OCI-LY1 (cell line): ENCODE results near the gene KBTBD8.

ENCODE experiments used
- H2AFZ ChIP-seq: fragments of 200-600 bp; sonication (generic), shearing (Covaris generic); 2 replicates; pipeline ENCODE4 v1.6.0; 2014; ENCODE audit warnings: antibody characterized with exemption, mild to moderate bottlenecking, low read length
- H3F3A ChIP-seq: fragments of 200-600 bp; sonication (generic), shearing (Covaris generic); 2 replicates; pipeline ENCODE4 v1.6.0; 2014; ENCODE audit warnings: mild to moderate bottlenecking, antibody characterized with exemption, low read length, moderate library complexity; ENCODE audit not compliant: insufficient read depth
- H3K27ac ChIP-seq: fragments of 200-600 bp; sonication (generic); 2 replicates; pipeline ENCODE4 v1.5.1; 2014; ENCODE audit warnings: low read length, mixed run types, mild to moderate bottlenecking, low read depth; ENCODE audit not compliant: poor library complexity, severe bottlenecking
- H3K27me3 ChIP-seq: fragments of 200-600 bp; sonication (generic); 2 replicates; pipeline ENCODE4 v1.6.0; 2014; ENCODE audit warnings: antibody characterized with exemption, mild to moderate bottlenecking, low read length, moderate library complexity; ENCODE audit not compliant: insufficient read depth
- H3K36me3 ChIP-seq: fragments of 200-600 bp; sonication (generic); 2 replicates; pipeline ENCODE4 v1.6.1; 2014; ENCODE audit warnings: mild to moderate bottlenecking, antibody characterized with exemption, low read length, moderate library complexity, mixed read lengths; ENCODE audit not compliant: insufficient read depth
- H3K4me1 ChIP-seq: fragments of 200-600 bp; sonication (generic); 2 replicates; pipeline ENCODE4 v1.5.1; 2014; ENCODE audit warnings: mild to moderate bottlenecking, low read length, moderate library complexity; ENCODE audit not compliant: insufficient read depth, severe bottlenecking
- H3K4me2 ChIP-seq: fragments of 200-600 bp; sonication (generic), shearing (Covaris generic); 2 replicates; pipeline ENCODE4 v1.6.1; 2014; ENCODE audit warnings: low read length
- H3K4me3 ChIP-seq: fragments of 200-600 bp; sonication (generic); 2 replicates; pipeline ENCODE4 v1.5.1; 2014; ENCODE audit warnings: low read length, low read depth, mild to moderate bottlenecking, mixed read lengths; ENCODE audit not compliant: poor library complexity, severe bottlenecking
- H3K79me2 ChIP-seq: fragments of 200-600 bp; shearing (Covaris generic); 2 replicates; pipeline ENCODE4 v1.6.1; 2016; ENCODE audit warnings: mixed run types, low read length, mixed read lengths; ENCODE audit not compliant: insufficient read depth
- H3K9ac ChIP-seq: fragments of 200-600 bp; sonication (generic), shearing (Covaris generic); 2 replicates; pipeline ENCODE4 v1.6.1; 2014; ENCODE audit warnings: mild to moderate bottlenecking, low read length, mixed read lengths
- H3K9me2 ChIP-seq: fragments of 200-600 bp; sonication (generic), shearing (Covaris generic); 2 replicates; pipeline ENCODE4 v1.6.1; 2014; ENCODE audit warnings: low read depth, mild to moderate bottlenecking, low read length, mixed read lengths
- H3K9me3 ChIP-seq: fragments of 200-600 bp; shearing (Covaris generic); 2 replicates; pipeline ENCODE4 v1.6.1; 2014; ENCODE audit warnings: low read length, mixed read lengths
- H4K20me1 ChIP-seq: fragments of 200-600 bp; sonication (generic), shearing (Covaris generic); 2 replicates; pipeline ENCODE4 v1.6.0; 2016; ENCODE audit warnings: mild to moderate bottlenecking, low read length; ENCODE audit not compliant: insufficient read depth
- EZH2 ChIP-seq: fragments of 200-600 bp; sonication (generic), shearing (Covaris generic); IDR thresholded peaks from 2 replicates; pipeline ENCODE4 v1.8.0; 2017; ENCODE audit warnings: borderline replicate concordance, mixed run types, mild to moderate bottlenecking, antibody characterized with exemption, low read length, moderate library complexity, mixed read lengths
- TF ChIP-seq, protein P1 (sequence below): fragments of 200-600 bp; sonication (generic), shearing (Covaris generic); IDR thresholded peaks from 2 replicates; pipeline ENCODE4 v1.5.1; 2017; ENCODE audit warnings: mild to moderate bottlenecking, antibody characterized with exemption, low read length, moderate library complexity, mixed read lengths

Gene KBTBD8

DNA sequence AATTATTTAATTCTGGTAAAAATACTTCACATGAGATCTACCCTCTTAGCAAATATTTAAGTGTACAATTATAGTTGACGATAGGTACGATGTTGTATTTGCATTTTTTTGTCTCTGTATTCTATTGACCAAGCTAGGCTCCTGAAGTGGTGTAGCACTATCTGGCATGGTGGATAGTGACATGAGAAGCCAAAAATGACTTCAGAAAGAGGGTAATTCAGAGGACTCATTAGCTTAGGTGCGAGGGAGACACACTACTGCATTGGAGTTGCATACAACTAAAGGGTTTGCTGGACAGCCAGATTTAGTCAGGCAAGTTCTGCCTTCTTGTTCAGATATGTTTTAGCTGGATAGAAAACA is 50.6 kb downstream of the KBTBD8 start:
- H3K9me2 ChIP-seq: no peaks in the 10 kb centered on the region
- peak overlapping the region; percentile 57 for H3K4me2 ChIP-seq
- H4K20me1 ChIP-seq: no peaks in the 10 kb centered on the region
- H3K27ac ChIP-seq: peak overlapping the region; percentile 89
- peak overlapping the region; percentile 16; the same call in 1 of the 2 replicates for H3K9ac ChIP-seq
- peak overlapping the region; percentile 9 for H3K4me3 ChIP-seq
- peak overlapping the region; percentile 76; the same call in 1 of the 2 replicates for H2AFZ ChIP-seq
- H3F3A ChIP-seq: no peaks in the 10 kb centered on the region
- no peaks in the 10 kb centered on the region for H3K79me2 ChIP-seq
- peaks cover 52% of the 10 kb centered on the region for H3K4me1 ChIP-seq
- H3K27me3 ChIP-seq: no peaks in the 10 kb centered on the region
- 0 out of 2 replicates have a peak, but pooled peaks cover 2% of the 10 kb centered on the region for H3K9me3 ChIP-seq
- no peaks in the 10 kb centered on the region for H3K36me3 ChIP-seq
- TF ChIP-seq, protein P1, sequence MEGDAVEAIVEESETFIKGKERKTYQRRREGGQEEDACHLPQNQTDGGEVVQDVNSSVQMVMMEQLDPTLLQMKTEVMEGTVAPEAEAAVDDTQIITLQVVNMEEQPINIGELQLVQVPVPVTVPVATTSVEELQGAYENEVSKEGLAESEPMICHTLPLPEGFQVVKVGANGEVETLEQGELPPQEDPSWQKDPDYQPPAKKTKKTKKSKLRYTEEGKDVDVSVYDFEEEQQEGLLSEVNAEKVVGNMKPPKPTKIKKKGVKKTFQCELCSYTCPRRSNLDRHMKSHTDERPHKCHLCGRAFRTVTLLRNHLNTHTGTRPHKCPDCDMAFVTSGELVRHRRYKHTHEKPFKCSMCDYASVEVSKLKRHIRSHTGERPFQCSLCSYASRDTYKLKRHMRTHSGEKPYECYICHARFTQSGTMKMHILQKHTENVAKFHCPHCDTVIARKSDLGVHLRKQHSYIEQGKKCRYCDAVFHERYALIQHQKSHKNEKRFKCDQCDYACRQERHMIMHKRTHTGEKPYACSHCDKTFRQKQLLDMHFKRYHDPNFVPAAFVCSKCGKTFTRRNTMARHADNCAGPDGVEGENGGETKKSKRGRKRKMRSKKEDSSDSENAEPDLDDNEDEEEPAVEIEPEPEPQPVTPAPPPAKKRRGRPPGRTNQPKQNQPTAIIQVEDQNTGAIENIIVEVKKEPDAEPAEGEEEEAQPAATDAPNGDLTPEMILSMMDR: no peak
- TF ChIP-seq EZH2: no peak

DNA sequence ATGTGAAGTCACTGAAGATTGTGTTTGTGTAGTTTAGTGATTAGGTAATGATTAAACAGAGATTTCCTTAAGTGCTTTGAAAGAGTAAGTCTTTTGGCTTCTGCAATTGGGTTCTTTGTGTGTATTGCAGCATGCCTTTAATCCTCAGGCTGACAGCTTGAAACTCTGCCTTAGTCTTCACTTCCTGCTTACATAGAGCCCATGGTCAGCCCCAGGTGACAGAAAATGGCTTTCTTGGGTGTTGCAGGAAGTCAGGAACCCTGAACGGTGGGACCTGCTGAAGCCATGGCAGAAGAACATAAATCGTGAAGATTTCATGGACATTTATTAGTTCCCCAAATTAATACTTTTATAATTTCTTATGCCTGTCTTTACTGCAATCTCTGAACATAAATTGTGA is 61.3 kb downstream of the KBTBD8 start:
- Histone ChIP-seq H3K4me3 (no peak overlapping the region), H3K36me3 (no peaks in the 10 kb centered on the region), H4K20me1 (no peaks in the 10 kb centered on the region), H3F3A (no peaks in the 10 kb centered on the region), H3K27me3 (no peaks in the 10 kb centered on the region), H2AFZ (no peak overlapping the region), H3K9ac (no peak overlapping the region), H3K9me3 (peaks cover 5% of the 10 kb centered on the region; the same call in 1 of the 2 replicates), H3K4me1 (no peaks in the 10 kb centered on the region), H3K79me2 (no peaks in the 10 kb centered on the region), H3K27ac (no peak overlapping the region), H3K9me2 (no peaks in the 10 kb centered on the region), H3K4me2 (no peak overlapping the region)
- TF ChIP-seq EZH2: no peak
- TF ChIP-seq, protein P1: no peak
